SK-N-SH (cell line): Measurements from ENCODE around the gene CCDC50. TPM values are rescaled to one million over a fixed set of nuclear protein-coding genes. Genes with fewer than 3 reads are reported as not detected.

Source experiments
- CTCF ChIA-PET: fragments of 300-600, 350-600 bp; formaldehyde crosslinking; extraction: SDS; loops from one replicate; lab custom pipeline; 2021; lab: Yijun Ruan, JAX
- POLR2A ChIA-PET: fragments of 350-600 bp; sonication (Branson Sonifier 250); formaldehyde crosslinking; extraction: SDS; loops from one replicate; lab custom pipeline; 2020; ENCODE audit warnings: antibody characterized with exemption, inconsistent platforms; lab: Yijun Ruan, JAX
- DNase-seq: peaks from one replicate; pipeline ENCODE4 v3.0.0; 2012
- H2AFZ ChIP-seq: fragments of 200-600 bp; sonication (generic); 2 replicates; pipeline ENCODE4 v1.8.1; 2016; ENCODE audit warnings: antibody characterized with exemption, mild to moderate bottlenecking, low read depth
- H3F3A ChIP-seq: fragments of 200-600 bp; sonication (generic); replicated peaks from 2 replicates; pipeline ENCODE3; 2016; ENCODE audit warnings: antibody characterized with exemption, mild to moderate bottlenecking; ENCODE audit not compliant: insufficient read depth
- H3K27ac ChIP-seq, 2 experiments: fragments of 200-500 bp in 1 of 2; fragments of 200-600 bp in 1 of 2; sonication (Bioruptor generic) in 1 of 2; sonication (generic), shearing (Covaris generic) in 1 of 2; 2 replicates each; pipeline versions ENCODE4 v1.5.1 to v1.6.1; 2014 to 2016; ENCODE audit warnings: low read depth in 2 of 2, inconsistent platforms in 1 of 2, low read length in 1 of 2, mild to moderate bottlenecking in 1 of 2, mixed read lengths in 1 of 2
- H3K27me3 ChIP-seq: fragments of 200-600 bp; sonication (generic), shearing (Covaris generic); 2 replicates; pipeline ENCODE4 v1.6.1; 2016; ENCODE audit warnings: mixed run types; ENCODE audit not compliant: insufficient read depth
- H3K36me3 ChIP-seq, 2 experiments: fragments of 200-500 bp in 1 of 2; fragments of 200-600 bp in 1 of 2; sonication (Bioruptor generic) in 1 of 2; sonication (generic) in 1 of 2; replicated peaks in 1 of 2; 2 replicates each; pipeline versions ENCODE3 to v1.5.1; 2014 to 2016; ENCODE audit warnings: low read length in 1 of 2, mild to moderate bottlenecking in 1 of 2; ENCODE audit not compliant: insufficient read depth in 2 of 2, control insufficient read depth in 1 of 2
- H3K4me1 ChIP-seq, 2 experiments: fragments of 200-500 bp in 1 of 2; fragments of 200-600 bp in 1 of 2; sonication (Bioruptor generic) in 1 of 2; sonication (generic), shearing (Covaris generic) in 1 of 2; 2 replicates each; pipeline versions ENCODE4 v1.5.1 to v1.6.1; 2014 to 2016; ENCODE audit warnings: low read depth in 1 of 2, low read length in 1 of 2, mixed run types in 1 of 2; ENCODE audit not compliant: insufficient read depth in 2 of 2, control insufficient read depth in 1 of 2
- H3K4me2 ChIP-seq: fragments of 200-600 bp; sonication (generic), shearing (Covaris generic); 2 replicates; pipeline ENCODE4 v1.6.1; 2017; ENCODE audit warnings: mixed run types
- H3K4me3 ChIP-seq, 2 experiments: fragments of 200-500 bp in 1 of 2; fragments of 200-600 bp in 1 of 2; sonication (Bioruptor generic) in 1 of 2; sonication (generic), shearing (Covaris generic) in 1 of 2; 2 replicates each; pipeline versions ENCODE4 v1.5.1 to v1.8.1; 2014 to 2016; ENCODE audit warnings: low read depth in 2 of 2, inconsistent platforms in 1 of 2, low read length in 1 of 2, mild to moderate bottlenecking in 1 of 2, mixed read lengths in 1 of 2, moderate library complexity in 1 of 2
- H3K79me2 ChIP-seq: fragments of 200-600 bp; sonication (generic); 2 replicates; pipeline ENCODE4 v1.8.1; 2017; ENCODE audit warnings: mild to moderate bottlenecking; ENCODE audit not compliant: insufficient read depth
- H3K9ac ChIP-seq: fragments of 200-600 bp; sonication (generic); 2 replicates; pipeline ENCODE4 v1.6.1; 2017; ENCODE audit warnings: mixed run types
- H3K9me2 ChIP-seq: fragments of 200-600 bp; sonication (generic); 2 replicates; pipeline ENCODE4 v1.6.1; 2017; ENCODE audit warnings: mixed run types
- H3K9me3 ChIP-seq: fragments of 200-600 bp; sonication (generic); 2 replicates; pipeline ENCODE4 v1.6.1; 2017; ENCODE audit warnings: mixed run types, mild to moderate bottlenecking, moderate library complexity
- H4K20me1 ChIP-seq: fragments of 200-600 bp; sonication (generic); 2 replicates; pipeline ENCODE4 v1.6.1; 2017; ENCODE audit warnings: mild to moderate bottlenecking, mixed run types; ENCODE audit not compliant: insufficient read depth
- CHD2 ChIP-seq: fragments of 150-350 bp; IDR thresholded peaks from 2 replicates; pipeline ENCODE4 v1.6.1; 2018; ENCODE audit warnings: low read length; ENCODE audit not compliant: partially characterized antibody
- ELF1 ChIP-seq: IDR thresholded peaks from 2 replicates; pipeline ENCODE4 v1.4.0; 2012
- EP300 ChIP-seq, 2 experiments: IDR thresholded peaks; 2 replicates each; pipeline versions ENCODE4 v1.4.0 to v1.6.1; 2012; ENCODE audit warnings: borderline replicate concordance in 1 of 2, low read depth in 1 of 2, low read length in 1 of 2
- EZH2phosphoT487 ChIP-seq: fragments of 200-600 bp; sonication (generic); IDR thresholded peaks from 2 replicates; pipeline ENCODE4 v1.6.1; 2017; ENCODE audit warnings: low read depth, mixed run types, mild to moderate bottlenecking, antibody characterized with exemption, moderate library complexity, borderline replicate concordance
- GABPA ChIP-seq: IDR thresholded peaks from 2 replicates; pipeline ENCODE4 v1.4.0; 2012; ENCODE audit warnings: low read depth, mild to moderate bottlenecking
- MXI1 ChIP-seq: IDR thresholded peaks from 2 replicates; pipeline ENCODE4 v1.6.1; 2012; ENCODE audit warnings: mild to moderate bottlenecking, low read depth, low read length, improper control_type of control experiment
- NFIC ChIP-seq: IDR thresholded peaks from 2 replicates; pipeline ENCODE4 v1.4.0; 2012; ENCODE audit warnings: borderline replicate concordance
- POLR2AphosphoS5 ChIP-seq: IDR thresholded peaks from 2 replicates; pipeline ENCODE4 v1.6.1; 2012; ENCODE audit warnings: low read depth, low read length
- RAD21 ChIP-seq: IDR thresholded peaks from 2 replicates; pipeline ENCODE4 v1.6.1; 2012; ENCODE audit warnings: mild to moderate bottlenecking, low read length
- REST ChIP-seq: IDR thresholded peaks from 2 replicates; pipeline ENCODE4 v1.6.1; 2012; ENCODE audit warnings: mild to moderate bottlenecking, low read depth, low read length, moderate library complexity
- RFX5 ChIP-seq: IDR thresholded peaks from 2 replicates; pipeline ENCODE4 v1.6.1; 2012; ENCODE audit warnings: mild to moderate bottlenecking, improper control_type of control experiment, low read length
- SMC3 ChIP-seq: IDR thresholded peaks from 2 replicates; pipeline ENCODE4 v1.6.1; 2012; ENCODE audit warnings: low read depth, low read length, improper control_type of control experiment
- TAF1 ChIP-seq: IDR thresholded peaks from 2 replicates; pipeline ENCODE4 v1.6.1; 2012; ENCODE audit warnings: low read depth, mild to moderate bottlenecking, low read length, moderate library complexity, borderline replicate concordance
- YY1 ChIP-seq: IDR thresholded peaks from 2 replicates; pipeline ENCODE4 v1.4.0; 2012; ENCODE audit warnings: low read depth, mild to moderate bottlenecking
- WGBS: methylation state at CpG from one replicate; pipeline ENCODE4 v1.1.6; 2017; ENCODE audit warnings: low lambda C conversion rate; 5-methylcytosine and 5-hydroxymethylcytosine counted together
- polyA plus RNA-seq, 3 experiments: library from polyadenylated mRNA; depleted of rRNA; stranded (reverse); fragments of >200 nt; gene quantifications; 2 replicates each; pipeline ENCODE4 v1.2.3, GENCODE V29; 2012

Gene CCDC50, protein sequence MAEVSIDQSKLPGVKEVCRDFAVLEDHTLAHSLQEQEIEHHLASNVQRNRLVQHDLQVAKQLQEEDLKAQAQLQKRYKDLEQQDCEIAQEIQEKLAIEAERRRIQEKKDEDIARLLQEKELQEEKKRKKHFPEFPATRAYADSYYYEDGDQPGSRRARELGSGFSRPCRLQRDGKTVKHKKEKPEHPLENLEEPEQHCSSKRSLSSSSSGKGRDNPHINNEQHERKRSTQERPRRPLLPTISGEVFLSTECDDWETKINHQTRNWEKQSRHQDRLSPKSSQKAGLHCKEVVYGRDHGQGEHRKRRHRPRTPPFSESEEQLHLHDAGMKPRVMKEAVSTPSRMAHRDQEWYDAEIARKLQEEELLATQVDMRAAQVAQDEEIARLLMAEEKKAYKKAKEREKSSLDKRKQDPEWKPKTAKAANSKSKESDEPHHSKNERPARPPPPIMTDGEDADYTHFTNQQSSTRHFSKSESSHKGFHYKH
- polyA plus RNA-seq (2012; rRNA removed), result 21.9 and 23.6 TPM in 2 replicates
- polyA plus RNA-seq (2012; cell fraction: cytosol; rRNA removed), result 28.2 and 33.5 TPM in 2 replicates
- polyA plus RNA-seq (2012; cell fraction: nucleus; rRNA removed), result 15.1 and 22.2 TPM in 2 replicates

- peaks cover 49% of the 10 kb centered on the region for H3K79me2 ChIP-seq
- POLR2A ChIA-PET, result interaction anchor here (1.3 kb wide), 1 partner anchor 16 kb away, joined by 3 read pairs; no protein-coding TSS in a partner anchor
- H3K27ac ChIP-seq, result peak within 1 kb of the TSS; percentile 85 to 92
- peaks cover 18 to 36% of the 10 kb centered on the region in 2 experiments; a peak in 3 of 4 replicates for H3K4me1 ChIP-seq
- peak within 1 kb of the TSS; percentile 93 for H3K4me3 ChIP-seq
- CTCF ChIA-PET, result no interaction called here
- H3K9ac ChIP-seq, result peak within 1 kb of the TSS; percentile 94
- 2% methylated on average over 16 of the region's 63 CpGs for WGBS
- H2AFZ ChIP-seq, result peak within 1 kb of the TSS; percentile 97
- H3K4me2 ChIP-seq, result peak within 1 kb of the TSS; percentile 82
- H4K20me1 ChIP-seq, result no peaks in the 10 kb centered on the region; the same call in 1 of the 2 replicates
- no peaks in the 10 kb centered on the region for H3K27me3 ChIP-seq
- peak; percentile 90 for DNase-seq
- H3K9me2 ChIP-seq, result no peaks in the 10 kb centered on the region
- peaks cover 25% of the 10 kb centered on the region for H3F3A ChIP-seq
- TF ChIP-seq SMC3, result no peak
- TF ChIP-seq RFX5, result 0 out of 2 replicates have a peak, but pooled peaks have one; percentile 41
- peak; percentile 67 for TF ChIP-seq POLR2AphosphoS5
- peak in 1 of 2 experiments; percentile 52; a peak in 1 of 4 replicates for TF ChIP-seq EP300 (IDR thresholded peaks at IDR 0.05; ENCODE audit: borderline replicate concordance in 1 of 2, low read depth in 1 of 2, low read length in 1 of 2)
- 0 out of 2 replicates have a peak, but pooled peaks have one; percentile 8 for TF ChIP-seq RAD21
- peak; percentile 66 for TF ChIP-seq MXI1
- TF ChIP-seq EZH2phosphoT487, result no peak
- TF ChIP-seq TAF1, result 0 out of 2 replicates have a peak, but pooled peaks have one; percentile 73
- TF ChIP-seq YY1, result peak; percentile 30; the same call in 1 of the 2 replicates
- TF ChIP-seq REST, result peak; percentile 53; the same call in 1 of the 2 replicates
- peak; percentile 86 for TF ChIP-seq ELF1
- TF ChIP-seq CHD2, result peak; percentile 87
- peak; percentile 45; the same call in 1 of the 2 replicates for TF ChIP-seq GABPA
- no peak for TF ChIP-seq NFIC
- TF ChIP-seq, all 33 proteins: peak for 11
- no peaks in the 10 kb centered on the region for H3K9me3 ChIP-seq
- no peaks in the 10 kb centered on the region for H3K36me3 ChIP-seq
Observed at GRCh38 chr3:191328962-191329653, at the start of gene CCDC50. TSS of gene CCDC50 (plus strand) at chr3:191329394. CDS start at chr3:191329675, 281 bp downstream.
